ENCODE data around the gene AHCYL2. TPM values are rescaled to one million over a fixed set of nuclear protein-coding genes. Genes with fewer than 3 reads are reported as not detected.

The AHCYL2 gene
- total RNA-seq, 1 experiment from 2014 or later, result 23.2 TPM

DNA sequence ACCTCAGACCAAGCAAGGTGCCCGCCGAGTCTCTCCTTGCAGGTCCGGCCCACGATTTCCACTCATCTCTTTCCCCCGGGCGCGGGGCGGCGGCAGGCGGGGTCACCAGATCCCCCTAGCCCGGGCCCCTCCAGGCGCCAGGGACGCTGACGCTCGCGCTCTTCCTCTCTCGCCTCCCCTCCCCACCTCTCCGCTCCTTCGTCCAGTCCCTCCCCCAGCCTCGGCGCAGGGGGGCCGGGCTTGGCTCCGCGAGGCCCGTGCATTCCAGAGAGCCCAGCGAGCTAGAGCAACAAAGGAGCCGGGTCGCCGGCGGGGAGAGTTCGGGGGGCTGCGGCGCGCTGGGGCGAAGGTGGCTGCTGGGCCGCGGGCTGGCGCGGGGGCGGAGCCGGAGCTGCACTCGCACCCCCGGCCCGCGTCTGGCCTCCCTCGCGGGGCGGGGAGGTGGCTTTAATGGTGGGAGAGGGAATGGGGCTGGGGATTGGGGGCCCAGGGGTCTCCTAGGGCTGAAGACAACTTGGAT, 36.4 kb upstream of the AHCYL2 start, which contains the start of gene SMO:
Gene SMO, plus strand, starts transcription at position 262 of the 520 bp plus-strand sequence. CDS start 519 bp downstream, outside the sequence.
- Histone ChIP-seq H3K27ac (ENCODE audit: insufficient read length, low read depth, low read length) (no peak within 1 kb of the TSS), H3K79me1 (ENCODE audit: insufficient read depth, low read depth, low read length, poor library complexity, severe bottlenecking) (peaks cover 9% of the 10 kb centered on the region), H2BK12ac (ENCODE audit: insufficient read length, low read depth, low read length) (no peak within 1 kb of the TSS), H3T11ph (ENCODE audit: low read length) (no peak within 1 kb of the TSS), H3K56ac (ENCODE audit: insufficient read length, low read depth, low read length) (no peak within 1 kb of the TSS), H2BK5ac (ENCODE audit: insufficient read length, low read length) (no peak within 1 kb of the TSS), H2AFZ (ENCODE audit: low read length) (no peak within 1 kb of the TSS), H3K79me2 (ENCODE audit: insufficient read depth, low read length) (peaks cover 23% of the 10 kb centered on the region; the same call in 1 of the 2 replicates), H2AK5ac (ENCODE audit: insufficient read length, low read length) (no peak within 1 kb of the TSS), H3K9me3 (ENCODE audit: control insufficient read depth, low read depth, low read length) (no peaks in the 10 kb centered on the region), H3K18ac (ENCODE audit: insufficient read length, low read depth, low read length) (peak within 1 kb of the TSS; percentile 92), H3K4me1 (ENCODE audit: insufficient read depth, low read length) (no peaks in the 10 kb centered on the region; the same call in none of the 2 replicates), H3K14ac (ENCODE audit: insufficient read depth, low read length) (peak within 1 kb of the TSS; percentile 96), H3K23ac (ENCODE audit: insufficient read length, low read depth, low read length) (no peak within 1 kb of the TSS), H2BK120ac (ENCODE audit: low read depth, low read length, poor library complexity, severe bottlenecking) (no peak within 1 kb of the TSS), H4K91ac (ENCODE audit: insufficient read length, low read depth, low read length) (no peak within 1 kb of the TSS), H4K8ac (replicated peaks; ENCODE audit: insufficient read length, low read depth, low read length) (no peak within 1 kb of the TSS), H3K4ac (ENCODE audit: low read depth, low read length) (peak within 1 kb of the TSS; percentile 25; the same call in 1 of the 2 replicates), H4K20me1 (ENCODE audit: control insufficient read depth, insufficient read depth, insufficient read length) (no peaks in the 10 kb centered on the region), H3K27me3 (ENCODE audit: insufficient read depth, low read length) (peaks cover 3% of the 10 kb centered on the region; the same call in 1 of the 2 replicates), H2BK15ac (ENCODE audit: low read depth, low read length) (no peak within 1 kb of the TSS), H3K4me2 (ENCODE audit: insufficient read depth, insufficient read length, low read length) (peak within 1 kb of the TSS; percentile 96), H4K5ac (ENCODE audit: insufficient read length, low read depth, low read length) (no peak within 1 kb of the TSS), H3K23me2 (ENCODE audit: insufficient read length, low read depth, low read length, poor library complexity, severe bottlenecking) (peaks cover 10% of the 10 kb centered on the region), H2BK20ac (ENCODE audit: low read depth, low read length, poor library complexity, severe bottlenecking) (no peak within 1 kb of the TSS), H3K9ac (ENCODE audit: extremely low read depth, insufficient read length, low read length) (peak within 1 kb of the TSS; percentile 84)
- Mint-ChIP-seq H3K4me1 (peaks cover 34 to 39% of the 10 kb centered on the region in 2 experiments), H3K27me3 (ENCODE audit: low read depth) (peaks cover 23% of the 10 kb centered on the region), H3K27ac (peak within 1 kb of the TSS; percentile 85 to 90 (median 88); a peak in 6 of 7 replicates), H3K36me3 (ENCODE audit: insufficient read depth in 1 of 3, low read depth in 3 of 3) (peaks cover 8 to 17% (median 13%) of the 10 kb centered on the region in 3 experiments; a peak in 6 of 7 replicates), H3K4me3 (peak within 1 kb of the TSS; percentile 94 to 96), H3K9me3 (no peaks in the 10 kb centered on the region)
- TF ChIP-seq, protein P1, sequence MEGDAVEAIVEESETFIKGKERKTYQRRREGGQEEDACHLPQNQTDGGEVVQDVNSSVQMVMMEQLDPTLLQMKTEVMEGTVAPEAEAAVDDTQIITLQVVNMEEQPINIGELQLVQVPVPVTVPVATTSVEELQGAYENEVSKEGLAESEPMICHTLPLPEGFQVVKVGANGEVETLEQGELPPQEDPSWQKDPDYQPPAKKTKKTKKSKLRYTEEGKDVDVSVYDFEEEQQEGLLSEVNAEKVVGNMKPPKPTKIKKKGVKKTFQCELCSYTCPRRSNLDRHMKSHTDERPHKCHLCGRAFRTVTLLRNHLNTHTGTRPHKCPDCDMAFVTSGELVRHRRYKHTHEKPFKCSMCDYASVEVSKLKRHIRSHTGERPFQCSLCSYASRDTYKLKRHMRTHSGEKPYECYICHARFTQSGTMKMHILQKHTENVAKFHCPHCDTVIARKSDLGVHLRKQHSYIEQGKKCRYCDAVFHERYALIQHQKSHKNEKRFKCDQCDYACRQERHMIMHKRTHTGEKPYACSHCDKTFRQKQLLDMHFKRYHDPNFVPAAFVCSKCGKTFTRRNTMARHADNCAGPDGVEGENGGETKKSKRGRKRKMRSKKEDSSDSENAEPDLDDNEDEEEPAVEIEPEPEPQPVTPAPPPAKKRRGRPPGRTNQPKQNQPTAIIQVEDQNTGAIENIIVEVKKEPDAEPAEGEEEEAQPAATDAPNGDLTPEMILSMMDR (conservative IDR thresholded peaks at IDR 0.05), result no peak
- WGBS (ENCODE audit: extremely low coverage, insufficient read length, low lambda C conversion rate), result no CpG with 5 or more reads among the region's 48 CpGs
- DNase-seq, result peak; percentile 84

Measured in H9 (cell line).